22Rv1 (cell line): ENCODE results near the gene HIC2.

Source experiments
- CTCF ChIP-seq: fragments of 450-650 bp; IDR thresholded peaks from 2 replicates; pipeline ENCODE4 v1.5.1; 2017; ENCODE audit warnings: mild to moderate bottlenecking
- ZFX ChIP-seq: fragments of 450-650 bp; IDR thresholded peaks from 2 replicates; pipeline ENCODE4 v1.6.1; 2017; ENCODE audit warnings: antibody characterized with exemption, borderline replicate concordance

GRCh38 chr22:21447694-21448402, 30.7 kb downstream of the HIC2 start:
- peak; percentile 43 for TF ChIP-seq CTCF
- no peak for TF ChIP-seq ZFX
